HG03457 (cell line): ENCODE results near the gene ABCC6.
"Not testable (repeated sequence)": the region's sequence is repeated elsewhere in the genome, so short reads cannot be mapped to it uniquely, and the experiment has no call there.

Source experiments
- ATAC-seq: cut with Tn5 transposase; IDR thresholded peaks from one replicate; pipeline ENCODE4 v1.9.1; 2021; ENCODE audit warnings: moderate number of reproducible peaks; ENCODE audit not compliant: unreplicated experiment

ABCC6 gene

GRCh38 chr16:16222850-16223661, at the start of gene ABCC6:
ABCC6 (minus strand) TSS chr16:16223494; CDS start chr16:16223434, 60 bp downstream.
- ATAC-seq, result not testable (repeated sequence)

DNA sequence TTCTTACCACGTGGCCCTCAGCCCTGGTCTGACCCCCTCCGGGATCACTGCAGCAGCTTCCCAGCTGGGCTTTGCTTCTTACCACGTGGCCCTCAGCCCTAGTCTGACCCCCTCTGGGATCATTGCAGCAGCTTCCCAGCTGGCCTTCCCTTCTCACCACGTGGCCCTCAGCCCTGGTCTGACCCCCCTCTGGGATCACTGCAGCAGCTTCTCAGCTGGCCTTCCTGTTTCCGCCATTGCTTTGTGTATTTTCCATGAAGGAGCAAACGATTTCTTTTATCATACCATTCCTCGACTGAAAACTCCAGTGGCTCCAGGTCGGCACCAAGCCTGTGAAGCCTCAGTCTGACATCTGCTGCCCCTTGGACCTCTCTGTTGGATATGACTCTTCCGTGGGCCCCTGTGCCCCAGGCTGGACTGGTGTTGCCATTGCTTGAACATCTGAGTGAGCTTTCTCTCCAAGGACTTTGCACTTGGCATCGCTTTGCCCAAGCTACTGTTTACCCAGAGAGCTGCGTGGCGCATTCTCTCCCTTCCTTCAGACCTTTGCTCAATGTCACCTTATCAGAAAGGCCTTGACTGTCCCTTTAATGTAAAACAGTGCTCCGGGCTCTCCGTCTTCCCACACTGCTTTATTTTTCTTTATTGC, 49.4 kb upstream of the ABCC6 start:
- not testable (repeated sequence) for ATAC-seq

DNA sequence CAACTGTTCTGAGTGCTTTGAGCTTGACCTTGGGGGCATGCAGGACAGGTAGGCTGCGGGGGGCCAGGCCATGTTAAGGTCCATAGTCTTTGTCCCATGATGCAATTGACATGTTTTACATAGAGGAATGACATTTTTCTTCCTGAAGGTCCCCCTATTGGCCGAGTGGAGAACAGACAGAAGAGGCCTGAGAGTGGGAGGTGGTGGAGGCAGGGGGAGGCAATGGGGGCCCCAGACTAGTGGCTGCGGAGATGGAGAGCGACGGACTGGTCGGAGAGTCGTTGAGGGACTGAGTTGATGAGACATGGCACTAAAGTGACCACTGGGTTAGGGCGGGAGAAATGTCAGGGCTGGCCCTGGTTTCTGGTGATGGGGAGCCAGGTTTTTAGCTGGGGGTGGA, 48.4 kb upstream of the ABCC6 start:
- not testable (repeated sequence) for ATAC-seq

GRCh38 chr16:16268185-16268808, 45.0 kb upstream of the ABCC6 start:
- not testable (repeated sequence) for ATAC-seq

- not testable (repeated sequence) for ATAC-seq
These were observed 44.4 kb upstream of the ABCC6 start for GRCh38 chr16:16267708-16268107.

DNA sequence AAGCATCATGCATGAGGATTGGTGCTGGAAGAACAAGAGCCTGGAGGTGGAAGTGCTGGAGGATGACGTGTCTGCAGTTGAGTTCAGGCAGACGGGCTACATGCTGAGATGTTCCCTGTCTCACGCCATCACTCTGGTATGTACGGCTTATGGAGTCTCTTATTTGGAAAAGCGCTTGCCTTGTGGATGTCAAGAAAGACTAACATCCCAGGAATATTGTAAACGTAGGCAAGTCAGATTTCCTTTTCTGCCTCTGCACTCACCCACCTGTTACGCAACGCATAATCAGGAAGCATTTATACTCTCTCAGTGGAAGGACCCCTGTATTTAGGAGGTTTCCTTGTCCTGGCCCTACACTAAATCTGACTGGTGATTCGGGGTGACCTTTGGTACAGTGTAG, 41.8 kb upstream of the ABCC6 start:
- not testable (repeated sequence) for ATAC-seq

DNA sequence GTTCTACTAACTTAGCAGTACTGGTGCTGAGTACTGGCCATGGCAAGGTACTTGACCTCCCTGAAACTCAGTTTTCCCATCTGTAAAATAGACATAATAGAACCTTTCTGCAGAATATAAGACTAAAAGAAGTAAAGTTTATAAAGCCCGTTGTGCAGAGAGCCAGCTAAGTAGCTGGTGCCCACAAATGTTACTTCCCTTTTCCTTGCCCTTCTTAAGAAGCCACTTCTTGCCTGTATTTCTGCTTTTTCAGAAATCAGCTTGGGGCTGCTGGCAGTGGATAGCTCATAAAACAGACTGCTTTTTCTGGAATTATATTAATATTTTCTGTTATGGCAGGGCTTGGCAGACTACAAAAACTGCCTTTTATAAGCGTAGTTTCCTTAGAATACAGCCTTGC, 40.7 kb upstream of the ABCC6 start:
- ATAC-seq, result not testable (repeated sequence)

DNA sequence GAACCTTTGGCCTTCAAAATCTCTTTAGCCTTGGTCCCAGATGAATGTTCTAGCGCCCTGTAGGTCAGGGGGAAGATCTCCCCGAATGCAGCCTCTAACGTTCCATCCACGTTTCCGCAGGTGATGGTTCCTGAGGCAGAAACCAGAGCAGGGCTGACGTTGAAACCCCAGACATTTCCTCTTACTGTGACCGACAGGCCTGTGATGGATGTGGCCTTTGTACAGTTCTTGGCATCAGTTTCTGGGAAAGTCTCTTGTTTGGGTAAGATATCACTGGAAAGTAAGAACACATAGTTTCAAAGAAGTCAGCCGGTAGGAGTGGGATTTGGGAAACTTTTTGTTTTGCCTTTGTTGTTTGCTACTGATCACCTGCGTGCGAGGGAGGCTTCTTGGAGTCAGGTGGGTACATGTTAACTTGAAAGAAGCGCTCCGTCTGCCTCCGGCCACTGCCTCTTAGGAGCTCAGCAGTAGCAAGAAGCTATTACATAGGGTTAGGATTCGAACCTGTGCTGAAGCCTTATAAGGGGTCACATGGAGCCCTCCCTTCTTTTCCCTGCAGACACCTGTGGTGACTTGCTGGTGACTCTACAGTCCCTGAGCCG, 39.8 kb upstream of the ABCC6 start:
- not testable (repeated sequence) for ATAC-seq

DNA sequence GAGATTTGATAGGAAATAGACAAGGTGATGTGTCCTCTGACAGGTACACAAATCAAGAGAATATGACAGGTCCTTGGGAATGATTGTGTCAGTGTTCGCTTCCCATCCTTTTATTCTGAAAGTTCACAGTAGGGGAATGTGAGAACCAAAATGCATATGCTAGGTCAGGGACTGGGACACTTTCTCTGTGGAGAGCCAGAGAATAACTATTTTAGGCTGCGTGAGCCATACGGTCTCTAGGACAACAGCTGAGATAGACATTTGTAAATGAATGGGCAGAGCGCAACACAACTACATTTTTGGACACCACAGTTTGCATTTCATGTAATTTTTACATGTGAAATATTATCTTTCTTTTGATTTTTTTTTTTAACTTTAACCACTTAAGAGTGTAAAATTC, 36.7 kb upstream of the ABCC6 start:
- ATAC-seq, result not testable (repeated sequence)

DNA sequence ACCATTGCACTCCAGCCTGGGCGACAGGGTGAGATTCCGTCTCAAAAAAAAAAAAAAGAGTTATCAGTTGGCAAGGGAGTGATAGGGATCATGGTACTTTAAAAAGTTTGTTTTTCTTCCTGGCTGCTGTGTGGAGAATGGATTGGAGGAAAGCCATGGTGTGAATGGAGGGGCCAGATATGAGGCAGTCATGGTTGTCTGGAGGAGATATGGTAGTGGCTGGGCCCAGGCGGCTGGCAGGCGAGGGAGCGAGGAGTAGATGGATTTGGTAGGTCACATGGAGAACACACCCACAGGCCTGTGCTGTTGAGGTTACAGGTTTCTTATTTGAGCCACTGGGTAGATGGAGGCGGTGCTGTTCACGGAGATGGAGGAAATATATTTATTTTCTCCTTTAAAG, 35.5 kb upstream of the ABCC6 start:
- ATAC-seq, result not testable (repeated sequence)

GRCh38 chr16:16257301-16257923, 34.1 kb upstream of the ABCC6 start:
- not testable (repeated sequence) for ATAC-seq

GRCh38 chr16:16252377-16252776, 29.1 kb upstream of the ABCC6 start:
- ATAC-seq, result not testable (repeated sequence)

GRCh38 chr16:16249621-16250330, 26.5 kb upstream of the ABCC6 start:
- ATAC-seq, result not testable (repeated sequence)

DNA sequence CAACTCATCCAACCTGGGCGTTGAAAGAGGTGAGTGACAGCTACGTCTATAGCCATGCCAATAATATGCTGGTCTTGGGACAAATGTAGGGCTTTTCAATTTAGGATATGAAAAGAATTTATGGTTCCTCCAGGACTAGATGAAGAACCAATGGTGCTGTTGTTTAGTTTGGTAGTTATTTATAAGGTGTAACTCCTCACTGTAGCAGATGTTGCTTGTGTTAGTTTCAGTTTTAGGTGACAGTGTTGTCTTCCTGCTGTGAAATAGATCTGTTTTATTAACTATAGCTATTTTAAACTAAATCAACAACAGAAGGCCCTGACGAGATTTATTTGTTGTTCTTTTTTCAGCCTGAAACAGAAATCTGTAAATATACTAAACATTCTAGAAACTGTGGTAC, 24.1 kb upstream of the ABCC6 start:
- not testable (repeated sequence) for ATAC-seq

GRCh38 chr16:16246578-16247262, 23.4 kb upstream of the ABCC6 start:
- not testable (repeated sequence) for ATAC-seq

DNA sequence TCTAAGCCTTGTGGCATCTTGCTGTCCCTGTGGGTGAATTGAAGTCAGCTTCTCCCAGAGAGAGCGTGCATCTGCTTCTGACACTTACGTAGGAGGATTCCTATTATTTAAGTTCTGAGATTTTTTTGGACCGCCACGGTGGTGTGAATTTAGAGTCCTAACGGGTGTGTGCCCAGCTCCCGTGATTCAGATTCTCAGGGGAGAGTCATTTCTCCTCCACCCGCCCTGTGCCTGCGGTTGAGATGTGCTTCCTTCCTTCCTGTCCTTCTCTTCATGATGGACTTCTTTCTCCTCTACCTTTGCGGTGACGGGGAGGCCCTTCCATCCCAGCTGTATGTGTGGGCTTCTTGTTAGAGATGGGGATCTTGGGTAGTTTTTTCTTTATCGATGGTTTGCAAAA, 20.6 kb upstream of the ABCC6 start:
- not testable (repeated sequence) for ATAC-seq

- ATAC-seq, result not testable (repeated sequence)
These were observed 17.4 kb upstream of the ABCC6 start for GRCh38 chr16:16240667-16241066.

DNA sequence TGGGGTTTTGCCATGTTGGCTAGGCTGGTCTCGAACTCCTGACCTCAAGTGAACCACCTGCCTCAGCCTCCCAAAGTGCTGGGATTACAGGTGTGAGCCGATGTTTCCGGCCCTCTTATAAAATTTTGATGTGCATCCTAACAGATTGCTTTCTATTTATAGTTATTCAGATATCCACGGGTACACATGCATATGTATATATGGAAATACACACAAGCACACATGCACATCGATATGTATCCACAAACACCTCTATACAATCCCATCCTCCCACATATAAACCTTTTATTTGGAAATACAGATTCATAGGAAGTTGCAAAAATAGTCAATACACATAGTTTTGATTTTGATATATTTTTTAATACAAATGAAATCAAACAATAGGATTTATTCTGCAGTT, 14.4 kb upstream of the ABCC6 start:
- not testable (repeated sequence) for ATAC-seq

GRCh38 chr16:16237071-16237470, 13.8 kb upstream of the ABCC6 start:
- ATAC-seq, result not testable (repeated sequence)

DNA sequence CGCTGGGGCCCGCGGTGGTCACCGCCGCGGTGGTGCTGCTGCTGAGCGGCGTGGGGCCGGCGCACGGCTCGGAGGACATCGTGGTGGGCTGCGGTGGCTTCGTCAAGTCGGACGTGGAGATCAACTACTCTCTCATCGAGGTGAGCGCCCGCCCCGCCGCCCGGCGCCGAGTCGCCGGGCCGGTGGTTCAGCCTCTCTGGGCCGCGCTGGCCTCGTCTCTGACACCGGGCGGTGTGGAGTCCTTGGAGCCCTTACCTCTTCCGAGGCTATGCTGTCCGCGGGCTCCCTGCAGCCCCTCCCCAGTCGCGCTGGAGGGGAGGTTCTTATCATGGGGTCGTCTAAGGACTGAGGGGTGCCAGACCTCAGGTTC, 9.4 kb upstream of the ABCC6 start:
- ATAC-seq, result peak; percentile 28
